Coronary artery (tissue), 2 donors: ENCODE results near the gene DNAH1.

ENCODE experiments used
- DNase-seq: peaks from one replicate; pipeline ENCODE4 v3.0.0-alpha.2; 2017; ENCODE audit warnings: low spot score
- H3K27ac ChIP-seq, 2 donors: fragments of 200-600 bp; sonication (generic); one replicate each; pipeline ENCODE4 v1.5.1; 2016 to 2019
- H3K4me3 ChIP-seq: fragments of 200-600 bp; sonication (generic); 2 replicates; pipeline ENCODE4 v1.5.1; 2016; ENCODE audit warnings: mild to moderate bottlenecking, moderate library complexity
- CTCF ChIP-seq: fragments of 200-600 bp; sonication (generic); IDR thresholded peaks from one replicate; pipeline ENCODE4 v1.5.1; 2019; ENCODE audit warnings: antibody characterized with exemption

Gene DNAH1

GRCh38 chr3:52297242-52298148 is 18.6 kb upstream of the DNAH1 start:
- H3K27ac ChIP-seq = no peak overlapping the region
- H3K4me3 ChIP-seq = no peak overlapping the region
- DNase-seq = no peak
- TF ChIP-seq CTCF = no peak

- no peak overlapping the region for H3K4me3 ChIP-seq
- no peak for DNase-seq
- no peak overlapping the region for H3K27ac ChIP-seq
- no peak for TF ChIP-seq CTCF
These were observed 17.7 kb upstream of the DNAH1 start for GRCh38 chr3:52298149-52299098.

- Histone ChIP-seq H3K27ac (no peak overlapping the region), H3K4me3 (no peak overlapping the region)
- DNase-seq = no peak
- TF ChIP-seq CTCF = no peak
These were observed 16.8 kb upstream of the DNAH1 start for GRCh38 chr3:52299247-52299878.

GRCh38 chr3:52299879-52300611 is 16.1 kb upstream of the DNAH1 start:
- Histone ChIP-seq H3K4me3 (no peak overlapping the region), H3K27ac (no peak overlapping the region)
- DNase-seq = no peak
- TF ChIP-seq CTCF = no peak

- no peak for TF ChIP-seq CTCF
- DNase-seq = no peak
- Histone ChIP-seq H3K27ac (no peak overlapping the region), H3K4me3 (no peak overlapping the region)
These were observed 13.5 kb upstream of the DNAH1 start for GRCh38 chr3:52302426-52303145.

GRCh38 chr3:52303811-52304210 is 12.3 kb upstream of the DNAH1 start:
- no peak overlapping the region for H3K27ac ChIP-seq
- H3K4me3 ChIP-seq = no peak overlapping the region
- no peak for TF ChIP-seq CTCF
- no peak for DNase-seq
